Neutrophil (primary cell): ENCODE results near the gene KRT77.

Experiments used
- H3K27ac ChIP-seq: fragments of 200-600 bp; sonication (generic); 2 replicates; pipeline ENCODE4 v1.5.1; 2016; ENCODE audit warnings: mild to moderate bottlenecking, moderate library complexity
- H3K27me3 ChIP-seq: fragments of 200-600 bp; sonication (generic); 2 replicates; pipeline ENCODE4 v1.6.0; 2016; ENCODE audit warnings: mild to moderate bottlenecking
- H3K36me3 ChIP-seq: fragments of 200-600 bp; sonication (generic); 2 replicates; pipeline ENCODE4 v1.5.1; 2017
- H3K4me1 ChIP-seq, 2 experiments: fragments of 200-600 bp in 1 of 2; sonication (generic) in 1 of 2; 1 replicate in 1 of 2; 2 replicates in 1 of 2; pipeline versions ENCODE4 v1.5.1 to v1.6.1; 2013 to 2016; ENCODE audit warnings: low read depth in 1 of 2, low read length in 1 of 2, mild to moderate bottlenecking in 1 of 2, moderate library complexity in 1 of 2; ENCODE audit not compliant: control insufficient read depth in 1 of 2, insufficient read depth in 1 of 2
- H3K4me3 ChIP-seq, 2 experiments: fragments of 200-600 bp in 1 of 2; sonication (generic) in 1 of 2; 1 replicate in 1 of 2; 2 replicates in 1 of 2; pipeline ENCODE4 v1.5.1; 2013 to 2016; ENCODE audit warnings: low read depth in 1 of 2, low read length in 1 of 2, mild to moderate bottlenecking in 1 of 2, moderate library complexity in 1 of 2
- H3K9me3 ChIP-seq: fragments of 200-600 bp; sonication (generic); 2 replicates; pipeline ENCODE4 v1.5.1; 2016
- CTCF ChIP-seq: fragments of 200-600 bp; sonication (generic); IDR thresholded peaks from 2 replicates; pipeline ENCODE4 v1.5.1; 2016; ENCODE audit warnings: antibody characterized with exemption

The KRT77 gene

GRCh38 chr12:52686063-52686462 is 17.3 kb downstream of the KRT77 start:
- Histone ChIP-seq H3K9me3 (no peaks in the 10 kb centered on the region), H3K27me3 (peaks cover 42% of the 10 kb centered on the region), H3K27ac (no peak overlapping the region), H3K36me3 (no peaks in the 10 kb centered on the region), H3K4me1 (no peaks in the 10 kb centered on the region), H3K4me3 (no peak overlapping the region)
- no peak for TF ChIP-seq CTCF

- no peak overlapping the region for H3K27ac ChIP-seq
- no peak overlapping the region for H3K4me3 ChIP-seq
- H3K36me3 ChIP-seq, result no peaks in the 10 kb centered on the region
- peaks cover 35% of the 10 kb centered on the region for H3K27me3 ChIP-seq
- no peaks in the 10 kb centered on the region for H3K9me3 ChIP-seq
- TF ChIP-seq CTCF, result no peak
- no peaks in the 10 kb centered on the region for H3K4me1 ChIP-seq
Observed at GRCh38 chr12:52685406-52685890, 17.9 kb downstream of the KRT77 start.

GRCh38 chr12:52684431-52684830 is 18.9 kb downstream of the KRT77 start:
- no peaks in the 10 kb centered on the region for H3K4me1 ChIP-seq
- H3K4me3 ChIP-seq, result no peak overlapping the region
- peaks cover 25% of the 10 kb centered on the region for H3K27me3 ChIP-seq
- no peak for TF ChIP-seq CTCF
- no peak overlapping the region for H3K27ac ChIP-seq
- H3K9me3 ChIP-seq, result no peaks in the 10 kb centered on the region
- H3K36me3 ChIP-seq, result no peaks in the 10 kb centered on the region

- TF ChIP-seq CTCF, result no peak
- Histone ChIP-seq H3K36me3 (no peaks in the 10 kb centered on the region), H3K9me3 (no peaks in the 10 kb centered on the region), H3K27me3 (peaks cover 18% of the 10 kb centered on the region), H3K27ac (no peak overlapping the region), H3K4me1 (no peaks in the 10 kb centered on the region), H3K4me3 (no peak overlapping the region)
Observed at GRCh38 chr12:52683575-52684300, 19.6 kb downstream of the KRT77 start.

- Histone ChIP-seq H3K4me3 (no peak overlapping the region), H3K36me3 (no peaks in the 10 kb centered on the region), H3K4me1 (no peaks in the 10 kb centered on the region), H3K27me3 (peaks cover 12% of the 10 kb centered on the region), H3K27ac (no peak overlapping the region), H3K9me3 (no peaks in the 10 kb centered on the region)
- TF ChIP-seq CTCF, result no peak
Observed at GRCh38 chr12:52682938-52683574, 20.3 kb downstream of the KRT77 start.
